ENCODE results near the gene MOB3B. TPM values are rescaled to one million over a fixed set of nuclear protein-coding genes. Genes with fewer than 3 reads are reported as not detected.

The MOB3B gene
- total and polyA plus RNA-seq, 2 of the 13 experiments (the other 11 are each of a cell fraction or from before 2014, with no cell fraction given): 0.03 to 0.09 TPM

- TF ChIP-seq SAFB2 (CRISPR knock-in tag; IDR thresholded peaks at IDR 0.05; ENCODE audit: borderline replicate concordance, low read depth): no peak
- TF ChIP-seq, protein P1, sequence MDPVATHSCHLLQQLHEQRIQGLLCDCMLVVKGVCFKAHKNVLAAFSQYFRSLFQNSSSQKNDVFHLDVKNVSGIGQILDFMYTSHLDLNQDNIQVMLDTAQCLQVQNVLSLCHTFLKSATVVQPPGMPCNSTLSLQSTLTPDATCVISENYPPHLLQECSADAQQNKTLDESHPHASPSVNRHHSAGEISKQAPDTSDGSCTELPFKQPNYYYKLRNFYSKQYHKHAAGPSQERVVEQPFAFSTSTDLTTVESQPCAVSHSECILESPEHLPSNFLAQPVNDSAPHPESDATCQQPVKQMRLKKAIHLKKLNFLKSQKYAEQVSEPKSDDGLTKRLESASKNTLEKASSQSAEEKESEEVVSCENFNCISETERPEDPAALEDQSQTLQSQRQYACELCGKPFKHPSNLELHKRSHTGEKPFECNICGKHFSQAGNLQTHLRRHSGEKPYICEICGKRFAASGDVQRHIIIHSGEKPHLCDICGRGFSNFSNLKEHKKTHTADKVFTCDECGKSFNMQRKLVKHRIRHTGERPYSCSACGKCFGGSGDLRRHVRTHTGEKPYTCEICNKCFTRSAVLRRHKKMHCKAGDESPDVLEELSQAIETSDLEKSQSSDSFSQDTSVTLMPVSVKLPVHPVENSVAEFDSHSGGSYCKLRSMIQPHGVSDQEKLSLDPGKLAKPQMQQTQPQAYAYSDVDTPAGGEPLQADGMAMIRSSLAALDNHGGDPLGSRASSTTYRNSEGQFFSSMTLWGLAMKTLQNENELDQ (CRISPR knock-in tag; IDR thresholded peaks at IDR 0.05; ENCODE audit: borderline replicate concordance): no peak
- TF ChIP-seq ARID4A (CRISPR knock-in tag; IDR thresholded peaks at IDR 0.05; ENCODE audit: borderline replicate concordance): peak; percentile 22; the same call in 1 of the 2 replicates
- no peak for TF ChIP-seq JARID2 (CRISPR knock-in tag; IDR thresholded peaks at IDR 0.05; ENCODE audit: insufficient replicate concordance)
- TF ChIP-seq GATAD1 (CRISPR knock-in tag; IDR thresholded peaks at IDR 0.05): peak; percentile 84
- no peak for TF ChIP-seq ZNF609 (CRISPR knock-in tag; IDR thresholded peaks at IDR 0.05; ENCODE audit: borderline replicate concordance)
- no peak for TF ChIP-seq MED13 (CRISPR knock-in tag; IDR thresholded peaks at IDR 0.05)
- TF ChIP-seq, protein P2, sequence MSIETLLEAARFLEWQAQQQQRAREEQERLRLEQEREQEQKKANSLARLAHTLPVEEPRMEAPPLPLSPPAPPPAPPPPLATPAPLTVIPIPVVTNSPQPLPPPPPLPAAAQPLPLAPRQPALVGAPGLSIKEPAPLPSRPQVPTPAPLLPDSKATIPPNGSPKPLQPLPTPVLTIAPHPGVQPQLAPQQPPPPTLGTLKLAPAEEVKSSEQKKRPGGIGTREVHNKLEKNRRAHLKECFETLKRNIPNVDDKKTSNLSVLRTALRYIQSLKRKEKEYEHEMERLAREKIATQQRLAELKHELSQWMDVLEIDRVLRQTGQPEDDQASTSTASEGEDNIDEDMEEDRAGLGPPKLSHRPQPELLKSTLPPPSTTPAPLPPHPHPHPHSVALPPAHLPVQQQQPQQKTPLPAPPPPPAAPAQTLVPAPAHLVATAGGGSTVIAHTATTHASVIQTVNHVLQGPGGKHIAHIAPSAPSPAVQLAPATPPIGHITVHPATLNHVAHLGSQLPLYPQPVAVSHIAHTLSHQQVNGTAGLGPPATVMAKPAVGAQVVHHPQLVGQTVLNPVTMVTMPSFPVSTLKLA (IDR thresholded peaks at IDR 0.05): no peak
- TF ChIP-seq HHEX (CRISPR knock-in tag; IDR thresholded peaks at IDR 0.05): no peak
- TF ChIP-seq SOX5 (CRISPR knock-in tag; IDR thresholded peaks at IDR 0.05; ENCODE audit: borderline replicate concordance): 0 out of 2 replicates have a peak, but pooled peaks have one; percentile 40
- TF ChIP-seq ZNF501 (CRISPR knock-in tag; IDR thresholded peaks at IDR 0.05): 0 out of 2 replicates have a peak, but pooled peaks have one; percentile 44
- no peak for TF ChIP-seq ZNF597 (CRISPR knock-in tag; IDR thresholded peaks at IDR 0.05)
- TF ChIP-seq ZNF772 (CRISPR knock-in tag; IDR thresholded peaks at IDR 0.05): peak; percentile 71
These were observed 44.3 kb upstream of the MOB3B start (continued) for GRCh38 chr9:27573634-27574590.

Measured in HepG2 (cell line).